GM12892 (cell line): ENCODE results near the gene MT4.

ENCODE experiments used
- DNase-seq: peaks from one replicate; pipeline ENCODE4 v3.0.0; 2011; ENCODE audit not compliant: insufficient read length
- FAIRE-seq: peaks from 2 replicates; lab custom pipeline; 2011; peaks lifted over from hg19 to GRCh38; lab: Jason Lieb, UNC
- POLR2A ChIP-seq: IDR thresholded peaks from 2 replicates; pipeline ENCODE4 v1.6.1; 2011; ENCODE audit warnings: low read depth, low read length, control low read depth
- POLR2AphosphoS5 ChIP-seq: IDR thresholded peaks from 2 replicates; pipeline ENCODE4 v1.6.1; 2011; ENCODE audit warnings: low read depth, low read length, control low read depth
- TAF1 ChIP-seq: IDR thresholded peaks from 2 replicates; pipeline ENCODE4 v1.6.1; 2011; ENCODE audit warnings: low read depth, mild to moderate bottlenecking, control low read depth, low read length, borderline replicate concordance

The MT4 gene

GRCh38 chr16:56542039-56542438 lies 22.8 kb upstream of the MT4 start:
- FAIRE-seq = no peak

DNA sequence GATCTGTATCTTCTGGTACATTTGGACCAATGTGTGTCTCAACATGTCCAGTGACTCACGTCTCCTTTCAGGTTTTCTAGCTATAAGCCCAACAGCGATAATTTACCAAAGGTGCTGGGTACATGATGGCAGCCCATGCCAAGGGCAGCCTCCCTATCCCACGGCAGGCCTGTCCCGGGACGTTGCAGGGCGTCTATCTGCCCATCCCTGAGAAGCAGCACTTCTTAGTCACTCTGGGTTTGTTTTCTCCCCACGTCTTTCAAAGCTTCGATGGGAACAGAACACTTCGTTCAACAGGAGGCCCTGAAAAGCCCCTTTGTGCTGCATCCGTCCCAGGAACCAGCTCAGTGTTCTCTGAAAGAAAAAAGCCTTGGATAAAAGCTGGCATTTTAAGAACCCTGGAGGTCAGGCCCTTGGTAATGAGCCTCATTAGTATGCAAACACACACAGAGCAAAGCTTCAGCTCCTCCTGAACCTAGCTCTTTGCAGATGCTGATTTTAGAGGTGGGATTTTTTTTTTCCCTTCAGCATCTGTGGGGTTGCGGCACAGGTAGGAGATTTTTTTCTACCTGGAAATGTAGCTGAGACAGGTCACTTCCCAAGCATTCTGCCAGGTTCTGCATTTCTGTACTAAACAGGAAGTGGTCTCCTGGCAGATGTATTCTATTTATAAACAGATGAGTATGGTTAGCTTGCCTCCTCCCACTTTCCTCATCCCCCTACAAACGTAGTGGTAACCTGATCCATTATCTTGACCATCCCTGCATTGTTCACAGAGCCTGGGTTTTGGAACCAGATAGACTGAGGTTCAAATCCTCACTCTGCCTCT lies 17.5 kb upstream of the MT4 start:
- TF ChIP-seq POLR2AphosphoS5 (no peak), POLR2A (no peak), TAF1 (no peak)
- FAIRE-seq = no peak
- no peak for DNase-seq

More at GRCh38 chr16:56542039-56542438, 22.8 kb upstream of the MT4 start:
- DNase-seq = no peak
- no peak for TF ChIP-seq POLR2A
- TF ChIP-seq POLR2AphosphoS5 = no peak
- TF ChIP-seq TAF1 = no peak

DNA sequence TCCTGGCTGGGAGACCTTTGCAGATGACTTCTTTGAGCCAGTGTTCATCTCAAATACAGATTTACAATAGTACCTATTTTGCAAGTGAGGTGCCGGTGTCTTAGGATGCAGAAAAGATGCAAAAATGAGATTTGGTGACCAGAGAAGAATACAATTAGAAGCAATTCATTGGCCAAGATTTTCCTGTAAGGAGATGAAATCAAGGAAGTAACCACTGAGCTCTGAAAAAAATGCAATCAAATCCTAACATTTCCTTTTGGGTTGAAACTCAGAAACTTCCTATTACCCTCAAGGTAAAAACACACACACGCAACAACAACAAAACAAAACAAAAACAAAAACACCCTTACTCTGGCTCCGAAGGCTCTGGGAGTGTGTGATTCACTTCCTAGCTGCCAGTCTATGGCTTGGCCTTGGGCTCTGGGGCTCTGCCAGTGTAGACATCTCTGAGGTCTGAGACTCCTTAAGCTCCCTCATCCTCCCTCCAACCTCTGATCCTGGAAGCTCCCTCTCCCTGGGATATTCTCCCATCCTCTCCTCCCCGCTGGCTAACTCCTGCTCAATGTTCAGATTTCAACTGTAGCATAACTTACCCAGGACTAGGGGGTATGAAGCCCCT lies 16.8 kb upstream of the MT4 start:
- no peak for TF ChIP-seq POLR2AphosphoS5
- TF ChIP-seq POLR2A = no peak
- no peak for TF ChIP-seq TAF1
- FAIRE-seq = no peak
- DNase-seq = no peak

GRCh38 chr16:56549161-56549560 lies 15.7 kb upstream of the MT4 start:
- FAIRE-seq = no peak
- TF ChIP-seq TAF1 (no peak), POLR2A (no peak), POLR2AphosphoS5 (no peak)
- no peak for DNase-seq

- no peak for DNase-seq
- FAIRE-seq = no peak
- TF ChIP-seq POLR2AphosphoS5 (no peak), TAF1 (no peak), POLR2A (no peak)
Observed at GRCh38 chr16:56549744-56550385, 15.0 kb upstream of the MT4 start.

GRCh38 chr16:56551796-56552738 lies 12.8 kb upstream of the MT4 start:
- TF ChIP-seq POLR2A (no peak), TAF1 (no peak), POLR2AphosphoS5 (no peak)
- no peak for FAIRE-seq
- DNase-seq = no peak

DNA sequence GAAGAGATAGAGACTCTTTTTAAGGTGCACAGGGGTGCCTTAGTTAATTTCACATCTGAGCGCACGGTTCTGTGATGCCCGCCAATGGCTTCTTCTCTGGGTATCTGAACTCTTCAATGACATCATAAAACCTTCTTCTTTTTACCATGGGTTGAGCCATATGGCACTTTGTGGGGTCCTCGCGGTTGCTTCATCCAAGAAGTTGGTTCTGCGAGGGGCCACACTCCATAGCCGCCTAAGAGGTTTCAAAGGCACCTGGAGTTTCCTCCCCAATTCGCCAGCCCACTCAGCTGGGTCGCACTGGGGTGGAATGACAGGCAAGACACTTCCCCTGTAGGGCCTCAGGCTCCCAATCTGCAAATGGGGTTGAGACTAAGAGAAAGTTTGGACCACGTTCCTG lies 10.4 kb upstream of the MT4 start:
- DNase-seq (no peak), FAIRE-seq (no peak)
- TF ChIP-seq POLR2A (no peak), TAF1 (no peak), POLR2AphosphoS5 (no peak)

DNA sequence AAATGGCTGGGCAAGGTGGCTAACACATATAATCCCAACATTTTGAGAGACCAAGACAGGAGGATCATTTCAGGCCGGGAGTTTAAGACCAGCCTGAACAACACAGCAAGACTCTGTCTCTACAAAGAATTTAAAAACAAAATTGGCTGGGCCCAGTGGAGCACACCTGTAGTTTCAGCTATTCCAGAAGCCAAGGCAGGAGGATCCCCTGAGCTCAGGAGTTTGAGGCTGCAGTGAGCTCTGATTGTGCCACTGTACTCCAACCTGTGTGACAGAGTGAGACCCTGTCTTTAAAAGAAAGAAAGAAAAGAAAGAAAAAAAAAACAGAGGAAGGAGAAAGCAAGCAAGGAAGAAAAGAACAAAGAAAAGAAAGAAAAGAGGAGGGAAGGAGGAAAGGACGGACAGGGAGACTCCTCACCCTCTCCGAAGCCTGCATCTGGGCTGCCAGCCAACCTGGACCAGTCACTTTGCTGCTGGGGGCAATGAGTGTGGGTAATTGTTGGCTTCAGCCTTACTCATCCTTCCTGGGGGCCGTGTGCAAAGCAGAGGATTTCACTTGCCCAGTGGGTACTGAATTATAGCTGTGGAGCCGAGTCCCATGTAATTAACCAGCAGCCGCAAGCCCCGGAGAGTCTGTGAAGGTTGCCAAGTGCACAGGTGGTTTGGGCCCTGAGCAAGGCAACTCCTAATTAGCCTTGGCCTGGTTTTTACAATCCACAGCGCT lies 6.7 kb upstream of the MT4 start:
- FAIRE-seq (no peak), DNase-seq (no peak)
- TF ChIP-seq TAF1 (no peak), POLR2AphosphoS5 (no peak), POLR2A (no peak)

DNA sequence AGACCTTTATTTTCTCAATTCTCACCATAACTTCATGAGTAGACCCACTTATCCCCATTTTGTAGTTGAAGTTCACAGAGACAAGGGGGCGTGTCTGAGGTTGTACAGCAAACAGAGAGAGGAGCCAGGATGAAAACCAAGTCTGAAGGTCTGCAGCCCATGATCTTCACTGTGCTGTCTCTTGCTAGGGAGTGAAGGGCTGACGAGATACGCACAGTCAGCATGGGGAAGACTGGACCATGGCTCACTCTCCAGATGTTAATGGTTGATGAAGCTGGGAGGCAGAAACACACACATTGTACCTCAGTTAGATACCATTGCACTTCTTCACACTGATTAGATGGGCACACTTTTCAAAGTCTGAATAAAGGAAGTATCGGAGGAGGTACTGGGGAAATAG lies 5.8 kb upstream of the MT4 start:
- no peak for DNase-seq
- no peak for FAIRE-seq
- TF ChIP-seq TAF1 (no peak), POLR2A (no peak), POLR2AphosphoS5 (no peak)

GRCh38 chr16:56560447-56560846 lies 4.4 kb upstream of the MT4 start:
- TF ChIP-seq TAF1 = no peak
- TF ChIP-seq POLR2A = no peak
- TF ChIP-seq POLR2AphosphoS5 = no peak
- DNase-seq = no peak
- FAIRE-seq = no peak

GRCh38 chr16:56561126-56561525 lies 3.7 kb upstream of the MT4 start:
- no peak for FAIRE-seq
- no peak for TF ChIP-seq TAF1
- no peak for TF ChIP-seq POLR2A
- no peak for TF ChIP-seq POLR2AphosphoS5
- no peak for DNase-seq
